Measurements from ENCODE around the gene TNIK.
"Not testable (repeated sequence)": the region's sequence is repeated elsewhere in the genome, so short reads cannot be mapped to it uniquely, and the experiment has no call there.

Gene TNIK

GRCh38 chr3:171446801-171447578 is 13.2 kb downstream of the TNIK start:
- no peak for DNase-seq (ENCODE audit: low read depth, low spot score)

GRCh38 chr3:171446301-171446700 is 13.9 kb downstream of the TNIK start:
- no peak for DNase-seq (ENCODE audit: low read depth, low spot score)

- no peak for DNase-seq (ENCODE audit: low read depth, low spot score)
Measured at GRCh38 chr3:171445620-171446204, 14.5 kb downstream of the TNIK start.

GRCh38 chr3:171444001-171444690 is 16.1 kb downstream of the TNIK start:
- DNase-seq (ENCODE audit: low read depth, low spot score) = no peak

GRCh38 chr3:171443211-171443957 is 16.8 kb downstream of the TNIK start:
- no peak for DNase-seq (ENCODE audit: low read depth, low spot score)

GRCh38 chr3:171442184-171442583 is 18.0 kb downstream of the TNIK start:
- DNase-seq (ENCODE audit: low read depth, low spot score) = no peak

GRCh38 chr3:171441381-171441780 is 18.8 kb downstream of the TNIK start:
- DNase-seq (ENCODE audit: low read depth, low spot score) = no peak

- DNase-seq (ENCODE audit: low read depth, low spot score) = no peak
Measured at GRCh38 chr3:171439996-171440395, 20.2 kb downstream of the TNIK start.

- DNase-seq (ENCODE audit: low read depth, low spot score) = no peak
Measured at GRCh38 chr3:171437115-171437756, 23.0 kb downstream of the TNIK start.

- no peak for DNase-seq (ENCODE audit: low read depth, low spot score)
Measured at GRCh38 chr3:171436380-171436779, 23.8 kb downstream of the TNIK start.

GRCh38 chr3:171435757-171436156 is 24.4 kb downstream of the TNIK start:
- DNase-seq (ENCODE audit: low read depth, low spot score) = no peak

- no peak for DNase-seq (ENCODE audit: low read depth, low spot score)
Measured at GRCh38 chr3:171435143-171435542, 25.1 kb downstream of the TNIK start.

GRCh38 chr3:171432548-171432947 is 27.7 kb downstream of the TNIK start:
- DNase-seq (ENCODE audit: low read depth, low spot score) = no peak

GRCh38 chr3:171431550-171431949 is 28.7 kb downstream of the TNIK start:
- no peak for DNase-seq (ENCODE audit: low read depth, low spot score)

- no peak for DNase-seq (ENCODE audit: low read depth, low spot score)
Measured at GRCh38 chr3:171430530-171430929, 29.7 kb downstream of the TNIK start.

GRCh38 chr3:171429635-171430034 is 30.6 kb downstream of the TNIK start:
- no peak for DNase-seq (ENCODE audit: low read depth, low spot score)

- no peak for DNase-seq (ENCODE audit: low read depth, low spot score)
Measured at GRCh38 chr3:171428892-171429291, 31.3 kb downstream of the TNIK start.

GRCh38 chr3:171428321-171428787 is 31.9 kb downstream of the TNIK start:
- DNase-seq (ENCODE audit: low read depth, low spot score) = no peak

- no peak for DNase-seq (ENCODE audit: low read depth, low spot score)
Measured at GRCh38 chr3:171427771-171428320, 32.4 kb downstream of the TNIK start.

- not testable (repeated sequence) for DNase-seq (ENCODE audit: low read depth, low spot score)
Measured at GRCh38 chr3:171424063-171424462, 36.1 kb downstream of the TNIK start.

- DNase-seq (ENCODE audit: low read depth, low spot score) = not testable (repeated sequence)
Measured at GRCh38 chr3:171422855-171423254, 37.4 kb downstream of the TNIK start.

Measured in activated CD4-positive, CD25-positive, alpha-beta regulatory T cell treated with anti-CD3 and anti-CD28 coated beads, Interleukin-2, amount 50 U/mL, for 16 hours (primary cell).